Omental fat pad (tissue), 4 donors: ENCODE measurements around the gene RAB3D. TPM values are rescaled to one million over a fixed set of nuclear protein-coding genes. Genes with fewer than 3 reads are reported as not detected.

Source experiments
- ATAC-seq: fragments of 150-250 bp; one replicate; pipeline ENCODE4 v1.9.1; 2016; ENCODE audit warnings: mild to moderate bottlenecking, moderate library complexity; ENCODE audit not compliant: low FRiP score
- DNase-seq: peaks from one replicate; pipeline ENCODE4 v3.0.0-alpha.2; 2019; ENCODE audit warnings: low spot score
- total RNA-seq, 4 donors: library from RNA; depleted of rRNA; stranded (reverse); fragments of >200 nt; gene quantifications; one replicate each; pipeline ENCODE4 v1.1.0, GENCODE V29; 2016
- TF ChIP-seq, protein P1 (sequence below), 3 donors: fragments of 450-650 bp; IDR thresholded peaks; one replicate each; pipeline ENCODE4 v1.5.1; 2016 to 2017; ENCODE audit warnings: antibody characterized with exemption in 3 of 3, mild to moderate bottlenecking in 3 of 3, moderate library complexity in 2 of 3

RAB3D gene, protein sequence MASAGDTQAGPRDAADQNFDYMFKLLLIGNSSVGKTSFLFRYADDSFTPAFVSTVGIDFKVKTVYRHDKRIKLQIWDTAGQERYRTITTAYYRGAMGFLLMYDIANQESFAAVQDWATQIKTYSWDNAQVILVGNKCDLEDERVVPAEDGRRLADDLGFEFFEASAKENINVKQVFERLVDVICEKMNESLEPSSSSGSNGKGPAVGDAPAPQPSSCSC
- total RNA-seq, result 10 to 100 TPM in 3 of 4 donors, 1 to 10 TPM in 1; 8.6 to 33.3 (median 16.8) TPM

DNA sequence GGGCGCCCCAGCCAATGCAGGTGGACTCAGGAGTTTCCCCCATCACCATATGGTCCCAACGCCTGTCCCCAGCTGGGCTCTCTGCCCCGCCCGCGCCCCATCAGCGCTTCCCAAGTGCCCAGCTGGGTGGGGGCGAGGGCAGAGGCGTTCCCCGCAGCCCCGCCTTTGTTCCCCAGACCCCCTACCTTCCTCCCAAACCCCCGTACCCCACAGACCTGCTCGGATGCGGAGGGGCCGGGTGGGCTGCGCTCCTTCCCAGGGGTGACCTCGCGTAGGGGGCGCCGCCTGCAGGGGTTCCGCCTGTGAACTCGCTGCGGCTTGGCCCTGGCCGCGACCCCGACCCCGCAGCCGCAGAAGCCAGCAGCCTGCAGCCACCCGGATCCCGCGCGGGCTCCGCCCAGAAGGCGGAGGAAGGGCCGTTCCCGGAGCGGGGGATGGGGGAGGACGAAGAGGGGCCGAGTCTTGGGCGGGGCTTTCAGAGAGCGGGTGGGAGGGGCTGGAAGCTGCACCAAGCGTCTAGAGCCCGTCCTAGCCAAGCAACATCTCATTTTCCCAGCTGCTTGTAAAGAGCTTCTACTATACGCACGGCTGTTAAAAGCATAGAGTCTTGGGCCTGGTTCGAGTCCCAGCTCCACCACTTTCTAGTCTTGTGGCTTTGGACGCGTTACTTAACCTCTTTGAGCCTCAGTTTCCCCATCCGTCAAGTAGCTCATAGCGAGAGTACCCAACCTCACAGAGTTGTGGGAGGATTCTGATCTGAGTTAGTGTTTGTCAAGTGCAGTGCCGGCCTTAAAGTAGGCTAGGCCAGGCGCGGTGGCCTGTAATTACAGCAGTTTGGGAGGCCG is at the start of gene RAB3D:
TSS of gene RAB3D (minus strand) at position 404 of the 845 bp plus-strand sequence. CDS start 2,258 bp downstream, outside the sequence.
- DNase-seq, result peak; percentile 67
- peak; percentile 92 for ATAC-seq
- TF ChIP-seq, protein P1, sequence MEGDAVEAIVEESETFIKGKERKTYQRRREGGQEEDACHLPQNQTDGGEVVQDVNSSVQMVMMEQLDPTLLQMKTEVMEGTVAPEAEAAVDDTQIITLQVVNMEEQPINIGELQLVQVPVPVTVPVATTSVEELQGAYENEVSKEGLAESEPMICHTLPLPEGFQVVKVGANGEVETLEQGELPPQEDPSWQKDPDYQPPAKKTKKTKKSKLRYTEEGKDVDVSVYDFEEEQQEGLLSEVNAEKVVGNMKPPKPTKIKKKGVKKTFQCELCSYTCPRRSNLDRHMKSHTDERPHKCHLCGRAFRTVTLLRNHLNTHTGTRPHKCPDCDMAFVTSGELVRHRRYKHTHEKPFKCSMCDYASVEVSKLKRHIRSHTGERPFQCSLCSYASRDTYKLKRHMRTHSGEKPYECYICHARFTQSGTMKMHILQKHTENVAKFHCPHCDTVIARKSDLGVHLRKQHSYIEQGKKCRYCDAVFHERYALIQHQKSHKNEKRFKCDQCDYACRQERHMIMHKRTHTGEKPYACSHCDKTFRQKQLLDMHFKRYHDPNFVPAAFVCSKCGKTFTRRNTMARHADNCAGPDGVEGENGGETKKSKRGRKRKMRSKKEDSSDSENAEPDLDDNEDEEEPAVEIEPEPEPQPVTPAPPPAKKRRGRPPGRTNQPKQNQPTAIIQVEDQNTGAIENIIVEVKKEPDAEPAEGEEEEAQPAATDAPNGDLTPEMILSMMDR (IDR thresholded peaks at IDR 0.05), result no peak

DNA sequence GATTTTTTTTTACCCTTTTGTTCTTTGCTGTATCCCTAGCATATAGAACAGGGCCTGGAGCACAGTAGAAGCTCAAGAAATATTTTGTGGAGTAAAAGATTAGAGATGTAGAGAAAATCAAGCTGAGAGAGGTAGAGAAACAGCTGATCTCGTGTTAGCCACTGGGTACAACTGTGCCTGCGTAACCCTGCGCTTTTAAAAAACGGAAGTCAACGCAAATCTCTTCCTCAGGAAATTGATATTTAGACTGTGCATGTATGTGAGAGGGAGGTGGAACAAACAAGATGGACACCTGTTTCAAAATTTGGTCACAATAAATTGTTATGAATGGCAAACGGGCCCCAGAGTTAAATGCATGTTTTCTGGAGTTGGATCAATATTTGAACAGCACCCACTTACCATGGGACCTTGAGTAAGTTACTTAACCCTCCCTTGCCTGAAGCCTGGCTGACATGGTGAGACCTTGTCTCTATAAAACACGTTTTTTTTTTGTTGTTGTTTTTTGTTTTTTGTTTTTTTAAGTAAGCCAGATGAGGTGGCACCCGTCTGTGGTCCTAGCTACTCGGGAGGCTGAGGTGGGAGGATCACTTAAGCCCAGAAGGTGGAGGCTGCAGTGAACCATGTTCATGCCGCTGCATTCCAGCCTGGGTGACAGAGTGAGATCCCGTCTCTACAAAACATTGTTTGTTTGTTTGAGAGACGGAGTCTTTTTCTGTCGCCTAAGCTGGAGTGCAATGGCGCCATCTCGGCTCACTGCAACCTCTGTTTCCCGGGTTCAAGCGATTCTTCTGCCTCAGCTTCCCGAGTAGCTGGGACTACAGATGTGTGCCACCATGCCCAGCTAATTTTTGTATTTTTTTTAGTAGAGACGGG is 47.9 kb upstream of the RAB3D start:
- DNase-seq (no peak), ATAC-seq (no peak)
- TF ChIP-seq, protein P1 (IDR thresholded peaks at IDR 0.05), result no peak

DNA sequence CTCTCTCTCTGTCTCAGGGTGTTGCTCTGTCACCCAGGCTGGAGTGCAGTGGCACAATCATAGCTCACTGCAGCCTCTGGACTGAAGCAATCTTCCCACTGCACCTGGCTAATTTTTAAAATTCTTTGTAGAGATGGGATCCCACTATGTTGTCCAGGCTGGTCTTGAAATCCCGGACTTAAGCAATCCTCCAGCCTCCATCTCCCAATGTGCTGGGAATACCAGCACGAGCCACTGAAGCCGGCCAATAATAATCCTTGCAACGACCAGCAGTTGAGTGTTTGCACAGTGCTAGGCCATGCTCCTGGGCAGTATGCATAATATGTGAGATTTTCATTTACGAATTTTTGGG is 45.3 kb upstream of the RAB3D start:
- no peak for ATAC-seq
- DNase-seq, result no peak
- TF ChIP-seq, protein P1 (IDR thresholded peaks at IDR 0.05), result no peak

DNA sequence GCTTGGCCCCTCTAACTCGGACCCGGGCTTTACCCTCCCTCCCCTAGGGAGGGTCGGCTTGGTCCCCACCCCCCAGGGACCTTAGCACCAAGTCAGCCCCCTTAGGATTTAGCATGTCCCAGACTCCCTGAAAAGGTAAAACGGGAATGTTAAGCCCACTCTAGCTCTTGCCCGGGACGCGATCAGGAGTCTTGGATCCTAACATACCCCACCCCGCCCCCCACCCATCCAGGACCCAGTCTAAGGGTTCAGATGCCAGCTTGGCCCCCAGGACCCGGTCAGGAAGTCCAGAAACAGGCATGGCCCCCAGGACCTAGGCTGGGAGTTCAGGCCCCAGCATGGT is 44.2 kb upstream of the RAB3D start:
- TF ChIP-seq, protein P1 (IDR thresholded peaks at IDR 0.05), result no peak
- ATAC-seq, result peak; percentile 2
- DNase-seq, result no peak

DNA sequence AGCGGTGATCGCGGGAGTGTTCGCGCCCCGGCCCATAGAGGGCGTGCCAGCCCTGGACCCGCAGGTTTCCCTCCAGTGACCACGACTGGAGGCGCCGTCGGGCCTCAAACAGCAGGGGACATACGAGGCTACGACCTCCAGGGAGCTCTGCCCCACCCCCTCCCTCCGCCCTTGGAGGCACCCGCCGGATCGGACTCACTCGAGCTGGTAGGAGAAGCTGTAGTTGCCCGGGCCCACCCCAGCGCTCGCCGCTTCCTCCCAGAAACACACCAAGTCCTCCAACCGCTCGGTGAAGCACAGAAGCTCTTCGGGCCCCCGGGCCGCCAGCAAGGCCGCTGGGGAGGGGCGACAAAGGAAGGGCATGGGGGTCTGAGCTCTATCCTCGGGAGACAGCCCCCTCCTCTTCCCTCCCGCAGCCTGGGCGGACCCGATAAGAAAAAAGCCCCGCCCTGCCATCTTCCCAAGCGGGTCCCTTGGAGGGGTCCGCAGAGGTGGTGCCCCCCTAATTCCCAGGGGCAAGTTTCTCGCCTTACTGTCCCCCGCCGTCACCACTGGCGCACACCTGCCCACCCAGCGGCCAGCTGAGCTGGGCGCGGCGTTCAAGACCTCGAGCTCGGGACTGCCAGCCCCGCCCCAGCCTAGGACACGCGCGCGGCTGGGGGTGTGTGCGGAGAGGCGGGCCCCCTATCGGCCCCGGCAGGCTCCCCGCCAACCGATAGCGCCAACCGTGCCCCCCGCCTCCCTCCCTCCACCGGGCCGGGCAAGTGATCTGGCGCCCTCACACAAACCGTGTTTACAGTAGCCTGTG is 43.6 kb upstream of the RAB3D start:
- TF ChIP-seq, protein P1 (IDR thresholded peaks at IDR 0.05), result no peak
- ATAC-seq (no peak), DNase-seq (no peak)
